ENCODE results near the gene PLXNA4.

DNA sequence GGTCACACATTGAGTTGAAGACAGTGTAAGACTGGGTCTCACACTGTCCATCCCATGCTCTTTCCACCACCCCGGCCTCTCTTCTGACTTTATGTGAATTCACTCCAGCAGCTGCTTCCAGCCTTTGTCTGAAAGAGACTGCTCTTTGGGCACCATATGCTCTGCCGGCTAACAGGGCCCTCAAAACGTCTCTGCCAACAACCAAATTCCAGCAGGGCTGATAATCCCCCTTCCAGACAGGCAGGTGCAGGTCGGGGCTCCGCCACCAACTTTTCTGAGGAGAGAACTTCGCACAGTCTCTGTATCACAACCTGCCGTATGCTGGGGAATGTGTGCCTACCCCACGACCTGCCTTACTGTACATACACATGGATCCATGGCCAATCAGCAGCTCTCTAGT is 64.3 kb downstream of the PLXNA4 start:
- TF ChIP-seq ZNF138 (CRISPR knock-in tag; conservative IDR thresholded peaks at IDR 0.05), result no peak
- no peak for TF ChIP-seq CTCF (IDR thresholded peaks at IDR 0.05)
- TF ChIP-seq FOXP4 (CRISPR knock-in tag; IDR thresholded peaks at IDR 0.05), result no peak
- no peak for TF ChIP-seq ATF1 (CRISPR knock-in tag; IDR thresholded peaks at IDR 0.05)
- TF ChIP-seq ZNF263 (CRISPR knock-in tag; IDR thresholded peaks at IDR 0.05; ENCODE audit: low read depth), result no peak
- no peak for TF ChIP-seq USF1 (CRISPR knock-in tag; IDR thresholded peaks at IDR 0.05)
- no peak for TF ChIP-seq ETV6 (CRISPR knock-in tag; IDR thresholded peaks at IDR 0.05)
- no peak for TF ChIP-seq USF2 (CRISPR knock-in tag; IDR thresholded peaks at IDR 0.05)
- no peak for TF ChIP-seq ATF3 (CRISPR knock-in tag; conservative IDR thresholded peaks at IDR 0.05)
- TF ChIP-seq, protein P1, sequence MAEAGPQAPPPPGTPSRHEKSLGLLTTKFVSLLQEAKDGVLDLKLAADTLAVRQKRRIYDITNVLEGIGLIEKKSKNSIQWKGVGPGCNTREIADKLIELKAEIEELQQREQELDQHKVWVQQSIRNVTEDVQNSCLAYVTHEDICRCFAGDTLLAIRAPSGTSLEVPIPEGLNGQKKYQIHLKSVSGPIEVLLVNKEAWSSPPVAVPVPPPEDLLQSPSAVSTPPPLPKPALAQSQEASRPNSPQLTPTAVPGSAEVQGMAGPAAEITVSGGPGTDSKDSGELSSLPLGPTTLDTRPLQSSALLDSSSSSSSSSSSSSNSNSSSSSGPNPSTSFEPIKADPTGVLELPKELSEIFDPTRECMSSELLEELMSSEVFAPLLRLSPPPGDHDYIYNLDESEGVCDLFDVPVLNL (CRISPR knock-in tag; IDR thresholded peaks at IDR 0.05; ENCODE audit: borderline replicate concordance, low read depth), result no peak
- TF ChIP-seq, protein P2, sequence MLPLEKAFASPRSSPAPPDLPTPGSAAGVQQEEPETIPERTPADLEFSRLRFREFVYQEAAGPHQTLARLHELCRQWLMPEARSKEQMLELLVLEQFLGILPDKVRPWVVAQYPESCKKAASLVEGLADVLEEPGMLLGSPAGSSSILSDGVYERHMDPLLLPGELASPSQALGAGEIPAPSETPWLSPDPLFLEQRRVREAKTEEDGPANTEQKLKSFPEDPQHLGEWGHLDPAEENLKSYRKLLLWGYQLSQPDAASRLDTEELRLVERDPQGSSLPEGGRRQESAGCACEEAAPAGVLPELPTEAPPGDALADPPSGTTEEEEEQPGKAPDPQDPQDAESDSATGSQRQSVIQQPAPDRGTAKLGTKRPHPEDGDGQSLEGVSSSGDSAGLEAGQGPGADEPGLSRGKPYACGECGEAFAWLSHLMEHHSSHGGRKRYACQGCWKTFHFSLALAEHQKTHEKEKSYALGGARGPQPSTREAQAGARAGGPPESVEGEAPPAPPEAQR (CRISPR knock-in tag; IDR thresholded peaks at IDR 0.05), result no peak

All from WTC11 (cell line).